Measurements from ENCODE around the gene LNX2.

The LNX2 gene

DNA sequence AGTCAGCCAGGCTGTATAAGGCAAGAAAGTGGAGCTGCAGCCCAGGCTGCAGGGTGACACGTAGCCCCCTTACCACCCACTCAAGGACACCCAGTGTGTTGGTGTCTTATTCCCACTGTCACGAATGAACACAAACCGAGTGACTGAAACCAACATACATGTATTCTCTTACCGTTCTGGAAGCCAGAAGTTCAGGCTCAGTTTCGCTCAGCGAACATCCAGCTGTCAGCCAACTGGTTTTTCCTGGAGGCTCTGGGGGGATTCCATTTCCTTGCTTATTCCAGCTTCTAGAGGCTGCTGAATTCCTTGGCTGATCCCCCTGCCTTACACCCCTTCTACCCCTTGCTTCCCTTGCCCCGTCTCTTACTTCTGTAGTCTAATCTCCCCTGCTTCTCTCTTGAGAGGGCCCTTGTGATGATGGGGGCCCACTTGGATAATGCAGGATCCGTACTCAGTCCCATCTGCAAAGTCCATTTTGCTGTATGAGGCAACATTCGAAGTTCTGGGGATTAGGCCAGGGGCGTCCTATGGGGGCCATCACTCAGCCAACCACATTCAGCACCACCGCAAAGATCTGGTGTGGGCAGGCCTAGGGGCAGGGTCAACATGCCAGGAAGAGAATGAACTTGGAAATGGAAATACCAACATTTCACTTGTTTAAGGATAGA lies 122.6 kb downstream of the LNX2 start:
- DNase-seq = no peak

DNA sequence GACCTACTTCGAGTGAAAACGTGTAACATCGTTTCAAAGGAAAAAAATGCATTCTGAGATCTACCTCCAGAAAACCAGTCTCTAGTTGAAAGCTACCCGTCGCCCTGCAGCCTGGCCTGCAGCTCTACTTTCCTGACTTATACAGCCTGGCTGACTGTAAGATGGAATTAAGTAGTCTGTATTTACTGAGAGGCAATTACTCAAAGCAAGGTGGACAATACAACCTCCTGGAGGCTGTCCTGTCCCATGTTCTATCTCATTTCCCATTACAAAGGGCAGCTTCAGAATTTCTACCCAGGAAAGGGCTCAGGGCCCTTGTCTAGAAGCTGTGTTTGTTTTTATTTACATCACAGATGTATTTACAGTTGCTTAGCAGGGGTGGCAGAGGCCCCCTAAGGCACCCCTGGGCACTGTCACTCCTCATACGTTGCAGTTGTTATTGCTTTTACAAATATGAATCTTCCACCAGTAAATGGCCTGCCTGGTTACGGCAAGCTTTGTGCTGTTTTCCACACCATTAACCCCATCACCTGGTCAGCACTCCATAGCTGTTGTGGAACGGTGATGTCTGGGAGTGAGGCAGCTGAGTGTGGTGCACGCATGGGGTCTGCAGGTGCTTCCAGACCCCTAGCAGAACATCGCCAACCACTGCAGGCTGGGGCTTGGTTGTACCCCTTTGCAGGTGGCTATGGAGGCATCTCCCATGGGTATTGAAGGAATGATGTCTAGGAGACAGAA lies 123.6 kb downstream of the LNX2 start:
- DNase-seq = no peak

DNA sequence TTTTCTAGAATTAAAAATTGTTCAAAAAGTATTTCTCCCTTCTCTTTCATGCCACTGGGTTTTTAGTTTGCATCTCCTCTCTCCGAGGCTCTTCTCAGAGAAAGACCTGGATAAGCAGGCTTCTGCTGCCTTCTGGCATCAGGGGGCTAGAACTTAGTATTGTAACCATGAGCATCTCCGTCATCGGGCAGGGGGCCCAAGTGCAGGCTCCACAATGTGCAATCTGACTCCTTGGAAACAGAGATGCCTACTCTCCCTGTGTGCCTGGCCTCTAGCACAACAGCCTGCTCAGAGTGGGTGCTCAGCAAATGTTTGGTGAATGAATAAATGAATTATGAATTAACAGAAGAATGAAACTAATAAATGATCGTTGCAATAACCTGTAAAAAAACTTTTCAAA lies 124.3 kb downstream of the LNX2 start:
- DNase-seq = no peak

All from CD4-positive, alpha-beta T cell treated with Interleukin-4 for 4 hours (primary cell).